Amniotic stem cell (primary cell): Measurements from ENCODE around the gene CELF1.
A peak's percentile ranks its signal among the peaks of the same experiment; 100 is the strongest.

Experiments
- DNase-seq: peaks from one replicate; lab custom pipeline; 2025; lab: John Stamatoyannopoulos, UW

Gene CELF1

GRCh38 chr11:47447906-47448305 is 105.0 kb downstream of the CELF1 start:
- no peak for DNase-seq

DNA sequence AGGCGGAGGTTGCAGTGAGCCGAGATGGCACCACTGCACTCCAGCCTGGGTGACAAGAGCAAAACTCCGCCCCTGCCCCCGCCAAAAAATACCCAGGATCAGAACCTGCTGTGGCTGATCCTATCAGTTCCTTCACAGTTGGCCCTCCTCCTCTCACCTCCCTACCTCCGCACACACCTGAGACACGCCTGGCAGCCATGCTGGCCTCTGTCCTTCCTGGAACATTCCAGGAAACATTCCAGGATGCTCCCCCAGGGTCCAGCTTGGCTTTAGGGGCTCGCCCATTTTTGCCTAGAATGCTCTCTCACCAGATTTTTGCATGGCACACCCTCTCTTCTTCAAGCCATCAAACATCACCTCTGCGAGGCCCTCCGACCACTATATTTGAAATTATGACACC is 106.1 kb downstream of the CELF1 start:
- DNase-seq = no peak

DNA sequence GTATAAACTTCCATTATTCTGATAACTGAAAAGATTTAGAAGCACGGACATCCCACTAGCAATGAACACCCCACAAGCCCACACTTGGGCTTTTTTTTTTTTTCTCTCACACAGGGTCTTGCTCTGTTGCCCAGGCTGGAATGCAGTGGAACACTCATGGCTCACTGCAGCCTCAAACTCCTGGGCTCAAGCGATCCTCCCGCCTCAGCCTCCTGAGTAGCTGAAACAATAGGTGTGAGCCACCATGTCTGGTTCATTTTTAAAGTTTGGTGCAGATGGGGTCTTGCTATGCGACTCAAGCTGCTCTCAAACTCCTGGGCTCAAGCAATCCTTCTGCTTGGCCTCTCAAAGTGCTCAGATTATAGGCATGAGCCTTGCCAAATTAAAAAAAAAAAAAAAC is 107.1 kb downstream of the CELF1 start:
- no peak for DNase-seq

GRCh38 chr11:47443817-47444216 is 109.1 kb downstream of the CELF1 start:
- no peak for DNase-seq

GRCh38 chr11:47443028-47443700 is 109.8 kb downstream of the CELF1 start:
- no peak for DNase-seq

DNA sequence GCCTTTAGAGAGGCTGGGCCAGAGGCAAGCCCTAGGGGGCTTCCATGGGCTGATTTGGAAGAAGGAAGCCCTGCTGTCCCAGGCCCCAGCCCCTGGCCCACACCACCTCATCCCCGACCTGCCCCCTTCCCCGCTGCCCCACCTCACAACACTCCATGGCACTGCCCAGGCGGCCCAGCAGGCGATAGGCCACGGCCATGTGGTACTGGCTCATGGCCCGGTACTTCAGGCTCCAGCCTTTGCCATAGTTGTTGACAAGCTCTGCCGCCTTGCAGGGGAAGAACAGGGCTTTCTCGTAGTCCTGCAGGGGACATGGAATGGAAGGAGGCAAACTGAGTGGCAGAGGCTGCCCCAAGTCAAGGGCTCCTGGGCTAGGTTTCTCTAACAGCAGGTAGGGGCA is 110.4 kb downstream of the CELF1 start:
- no peak for DNase-seq

GRCh38 chr11:47441421-47441820 is 111.5 kb downstream of the CELF1 start:
- DNase-seq = no peak

DNA sequence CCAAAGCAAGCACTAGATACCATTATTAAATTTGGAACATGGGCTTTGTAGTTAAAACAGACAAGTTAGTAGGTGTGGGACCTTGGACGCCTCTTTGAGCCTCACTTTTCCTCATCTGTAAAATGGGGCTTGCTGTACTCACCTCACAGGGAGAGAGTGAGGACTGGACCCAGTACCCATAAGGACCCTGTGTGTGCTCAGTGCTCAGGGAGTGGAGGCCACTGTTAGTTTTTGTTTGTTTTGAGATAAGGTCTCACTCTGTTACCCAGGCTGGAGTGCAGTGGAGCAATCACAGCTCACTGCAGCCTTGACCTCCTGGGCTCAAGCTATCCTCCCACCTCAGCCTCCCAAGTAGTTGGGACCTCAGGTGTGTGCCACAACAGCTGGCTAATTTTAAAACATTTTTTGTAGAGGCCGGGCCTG is 112.9 kb downstream of the CELF1 start:
- DNase-seq = no peak

GRCh38 chr11:47438721-47439120 is 114.2 kb downstream of the CELF1 start:
- no peak for DNase-seq

DNA sequence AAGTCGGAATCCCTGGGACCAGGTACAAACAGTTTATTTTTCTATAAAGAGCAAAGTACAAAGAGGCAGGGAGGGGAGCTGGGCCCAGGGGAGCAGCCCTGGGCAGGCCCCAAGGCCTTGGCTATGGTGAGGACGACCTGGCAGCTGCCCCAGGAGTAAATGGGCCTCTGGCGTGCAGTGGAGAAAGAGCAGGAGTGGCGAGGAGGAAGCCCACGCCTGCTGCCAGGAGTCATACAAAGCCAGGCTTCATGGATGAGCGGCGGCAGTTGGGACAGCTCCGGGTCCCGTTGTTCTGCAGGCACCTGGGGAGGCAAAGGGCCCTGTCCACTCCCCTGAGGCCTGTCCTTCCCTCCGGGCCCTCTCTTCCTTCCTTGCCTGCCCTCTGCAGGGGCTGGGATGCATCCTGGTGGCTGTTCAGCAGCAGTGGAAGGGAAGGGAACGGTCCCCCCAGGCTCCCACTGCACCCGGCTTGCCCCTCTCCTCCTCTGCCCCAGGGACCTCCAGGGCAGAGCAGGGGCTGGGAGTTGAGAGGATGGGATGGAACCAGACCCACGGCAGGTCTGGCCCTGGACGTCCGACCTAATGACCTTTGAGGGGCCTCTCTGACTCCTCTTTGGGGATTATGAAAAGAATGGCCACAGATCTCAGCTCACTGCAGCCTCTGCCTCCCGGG is 115.0 kb downstream of the CELF1 start:
- DNase-seq = no peak

GRCh38 chr11:47437218-47437745 is 115.7 kb downstream of the CELF1 start:
- no peak for DNase-seq

GRCh38 chr11:47436726-47437125 is 116.2 kb downstream of the CELF1 start:
- no peak for DNase-seq

- no peak for DNase-seq
Measured at GRCh38 chr11:47435687-47436086, 117.2 kb downstream of the CELF1 start.

DNA sequence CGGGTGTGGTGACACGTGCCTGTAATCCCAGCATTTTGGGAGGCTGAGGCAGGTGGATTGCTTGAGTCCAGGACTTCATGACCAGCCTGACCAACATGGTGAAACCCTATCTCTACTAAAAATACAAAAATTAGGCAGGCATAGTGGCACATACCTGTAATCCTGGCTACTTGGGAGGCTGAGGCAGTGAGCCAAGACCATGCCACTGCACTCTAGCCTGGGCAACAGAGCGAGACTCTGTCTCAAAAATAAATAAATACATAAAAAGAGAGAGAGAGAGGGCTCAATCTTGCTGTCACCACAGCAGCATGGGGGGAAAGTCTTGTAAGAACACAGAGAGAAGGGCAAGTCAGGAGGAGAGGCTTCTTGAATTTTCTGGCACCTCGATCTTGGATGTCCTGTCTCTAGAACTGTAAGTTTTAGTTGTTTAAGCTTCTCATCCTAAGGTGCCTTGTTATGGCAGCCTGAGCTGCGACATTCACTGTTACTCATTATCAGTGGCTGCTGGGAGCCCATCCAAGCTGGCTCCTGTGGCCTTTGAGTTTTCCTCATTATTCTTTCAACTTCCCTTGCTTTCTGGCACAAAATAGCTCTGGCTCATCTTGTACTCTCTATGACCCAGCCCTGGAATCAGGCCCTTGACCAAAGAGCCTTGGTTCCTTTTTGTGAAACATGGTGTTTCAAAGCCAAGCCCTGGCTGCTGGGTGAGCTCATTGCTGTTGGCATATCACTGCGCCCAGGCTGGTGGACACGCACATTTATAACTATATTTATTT is 118.7 kb downstream of the CELF1 start:
- DNase-seq = no peak

DNA sequence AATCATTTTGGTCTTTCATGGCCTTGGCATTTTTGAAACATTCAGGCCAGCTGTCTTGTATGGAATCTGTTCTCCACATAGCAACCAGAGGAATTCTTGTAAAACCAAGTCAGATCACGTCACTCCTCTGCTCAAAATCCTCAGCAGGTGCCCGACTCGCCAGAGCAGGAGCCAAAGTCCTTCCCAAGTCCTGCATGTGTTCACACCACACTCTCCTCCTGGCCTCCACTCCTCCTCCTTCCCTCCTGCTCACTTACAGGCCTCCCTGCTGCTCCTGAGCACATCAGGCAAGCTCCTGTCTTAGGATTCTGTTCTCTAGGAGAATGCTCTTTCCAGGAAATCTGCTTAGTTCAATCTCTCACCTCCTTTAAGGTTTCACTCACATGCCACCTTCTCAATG is 119.8 kb downstream of the CELF1 start:
- no peak for DNase-seq

DNA sequence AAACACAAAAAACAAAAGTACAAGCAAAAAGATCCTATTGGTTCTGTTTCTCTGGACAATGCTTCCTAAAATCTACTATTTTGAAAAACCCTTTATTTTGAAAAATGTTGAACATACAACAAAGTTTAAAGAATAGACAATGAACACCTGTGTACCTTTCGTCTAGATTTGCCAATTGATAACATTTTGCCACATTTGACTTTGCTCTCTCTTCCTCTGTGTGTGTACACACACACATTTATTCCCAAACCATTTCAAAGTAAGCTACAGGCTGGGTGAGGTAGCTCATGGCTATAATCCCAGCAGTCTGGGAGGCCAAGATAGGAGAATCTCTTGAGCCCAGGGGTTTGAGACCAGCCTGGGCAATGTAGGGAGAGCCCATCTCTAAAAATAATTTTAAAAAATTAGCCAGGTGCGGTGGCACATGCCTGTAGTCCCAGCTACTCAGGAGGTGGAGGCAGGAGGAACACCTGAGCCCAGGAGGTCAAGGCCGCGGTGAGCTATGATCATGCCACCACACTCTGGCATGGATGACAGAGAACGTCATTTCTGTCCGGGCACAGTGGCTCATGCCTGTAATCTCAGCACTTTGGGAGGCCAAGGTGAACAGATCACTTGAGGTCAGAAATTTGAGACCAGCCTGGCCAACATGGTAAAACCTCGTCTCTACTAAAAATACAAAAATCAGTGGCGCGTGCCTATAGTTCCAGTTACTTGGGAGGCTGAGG is 121.4 kb downstream of the CELF1 start:
- no peak for DNase-seq

DNA sequence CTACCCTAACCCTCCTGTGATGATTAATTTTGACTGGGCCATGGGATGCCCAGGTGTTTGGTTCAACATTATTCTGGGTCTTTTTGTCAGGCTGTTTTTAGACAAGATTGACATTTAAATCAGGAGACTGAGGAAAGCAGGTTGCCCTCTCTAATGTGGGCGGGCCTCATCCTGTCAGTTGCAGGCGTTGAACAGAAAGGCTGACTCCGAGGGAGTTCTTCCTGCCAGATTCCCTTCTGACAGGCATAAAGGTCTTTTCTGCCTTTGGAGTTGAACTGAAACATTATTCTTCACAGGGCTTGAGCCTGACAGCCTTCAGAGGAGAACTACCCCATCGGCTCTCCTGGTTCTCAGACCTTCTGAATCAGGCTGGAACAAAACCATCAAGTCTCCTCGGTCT is 122.4 kb downstream of the CELF1 start:
- no peak for DNase-seq

GRCh38 chr11:47426062-47426956 is 126.6 kb downstream of the CELF1 start, which contains the start of gene PSMC3:
Gene PSMC3 (minus strand): TSS chr11:47426439. CDS start chr11:47426279, 160 bp downstream.
- DNase-seq = peak; percentile 98

DNA sequence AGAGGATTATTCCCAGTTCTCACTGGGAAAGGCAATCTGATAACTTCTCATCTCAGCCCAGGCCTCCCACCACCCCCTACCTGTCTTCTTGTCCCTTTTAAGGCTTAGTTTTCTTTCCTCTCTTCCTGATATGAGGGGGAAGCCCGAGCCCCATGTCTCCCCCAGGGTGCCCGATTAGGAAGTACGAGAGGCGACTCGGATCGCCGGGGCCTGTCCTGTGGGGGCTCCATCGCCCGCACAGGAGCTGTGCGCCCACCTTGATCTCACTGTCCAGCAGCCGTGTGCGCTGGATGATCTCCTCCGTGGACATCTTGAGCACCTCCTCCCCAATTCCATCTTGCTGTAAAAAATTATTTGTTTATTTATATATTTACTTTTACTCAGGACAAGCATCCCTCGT is 127.3 kb downstream of the CELF1 start:
- no peak for DNase-seq

- DNase-seq = no peak
Measured at GRCh38 chr11:47418454-47419259, 134.3 kb downstream of the CELF1 start.
